Urothelium cell line (cell line): Measurements from ENCODE around the gene CCL28.
"Not testable (repeated sequence)": the region's sequence is repeated elsewhere in the genome, so short reads cannot be mapped to it uniquely, and the experiment has no call there.

ENCODE experiments used
- DNase-seq: peaks from one replicate; pipeline ENCODE4 v3.0.0; 2011; ENCODE audit warnings: low spot score, mixed read lengths
- FAIRE-seq: peaks from 2 replicates; lab custom pipeline; 2011; peaks lifted over from hg19 to GRCh38; lab: Jason Lieb, UNC

The CCL28 gene

DNA sequence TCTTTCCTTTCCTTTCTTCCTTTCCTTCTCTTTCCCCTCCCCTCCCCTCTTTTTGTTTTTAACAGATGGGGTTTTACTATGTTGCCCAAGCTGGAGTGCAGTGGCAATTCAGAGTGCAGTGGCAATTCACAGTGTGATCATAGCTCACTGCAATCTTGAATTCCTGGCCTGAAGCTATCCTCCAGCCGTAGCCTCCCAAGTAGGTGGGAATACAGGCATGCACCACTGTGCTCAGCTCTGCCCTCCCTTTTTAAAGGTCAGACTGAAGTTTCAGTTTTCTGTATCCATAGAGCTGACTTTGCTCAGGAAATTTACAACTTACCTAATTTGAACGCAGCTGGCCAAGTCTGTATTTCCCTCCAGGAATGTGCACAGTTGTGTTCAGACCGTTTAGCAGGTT lies 696 bp downstream of the CCL28 start:
- FAIRE-seq (no peak), DNase-seq (no peak)

DNA sequence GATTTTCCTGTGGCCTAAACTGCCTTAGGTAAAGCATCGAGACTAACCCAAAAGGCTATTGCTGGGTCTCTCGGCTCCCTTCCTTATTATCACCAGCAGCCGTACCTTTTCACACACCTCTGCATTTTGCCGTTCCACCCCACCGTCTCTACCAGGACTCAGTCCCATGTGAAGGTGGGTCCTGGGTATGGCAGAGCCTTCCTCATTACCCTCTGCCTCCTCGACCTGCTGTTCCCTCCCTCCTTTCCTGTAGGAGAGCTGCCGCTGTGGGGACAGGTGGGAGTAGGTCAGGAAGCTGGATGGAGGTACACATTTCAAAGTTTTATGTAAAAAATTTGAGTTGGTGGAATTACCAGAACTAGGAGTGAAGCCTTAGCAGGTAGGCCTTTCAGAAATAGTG lies 1.8 kb downstream of the CCL28 start:
- DNase-seq (no peak), FAIRE-seq (no peak)

DNA sequence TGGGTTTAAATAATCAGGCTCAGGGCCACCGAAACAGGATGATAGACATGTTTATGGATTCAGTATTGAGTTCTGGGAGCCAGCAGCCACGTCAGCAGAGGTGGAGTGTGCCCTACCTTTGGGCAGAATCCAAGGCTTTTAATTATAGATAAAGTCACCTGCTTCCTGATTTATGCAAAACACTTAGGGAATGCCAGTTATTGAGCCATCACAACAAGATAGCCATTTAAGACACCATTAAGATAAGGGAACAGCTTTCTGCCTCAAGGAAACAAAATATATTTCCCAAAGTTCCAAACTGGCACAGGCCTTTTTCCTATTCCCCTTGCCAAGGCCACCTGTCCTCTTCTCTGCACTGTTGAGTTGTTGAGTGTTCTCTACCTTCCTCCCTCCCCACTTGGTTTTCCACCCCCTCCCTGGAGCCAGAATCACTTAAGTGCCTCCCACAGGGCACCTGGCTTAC lies 2.4 kb downstream of the CCL28 start:
- DNase-seq (no peak), FAIRE-seq (no peak)

- not testable (repeated sequence) for FAIRE-seq, DNase-seq
These were observed 9.6 kb downstream of the CCL28 start for GRCh38 chr5:43402524-43403066.

DNA sequence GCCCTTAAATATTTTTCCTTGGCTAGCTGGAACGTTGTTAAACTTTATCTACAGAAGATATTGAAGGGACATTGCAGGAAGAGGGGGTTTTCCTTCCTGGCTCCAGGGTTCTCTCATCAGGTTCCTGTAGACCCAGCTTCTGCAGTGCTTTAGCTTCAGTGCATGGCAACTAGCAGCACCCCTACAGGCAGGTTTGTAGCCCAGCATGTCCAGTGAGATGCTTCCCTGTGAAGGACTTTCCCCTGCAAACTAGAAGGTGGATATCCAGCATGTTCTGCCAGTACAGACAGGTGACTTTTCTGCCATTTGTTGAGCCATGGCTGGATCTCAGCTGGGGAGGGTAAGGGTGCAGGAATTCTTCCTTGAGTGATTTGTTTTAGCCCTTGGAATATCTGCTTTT lies 10.4 kb downstream of the CCL28 start:
- no peak for FAIRE-seq
- peak; percentile 44 for DNase-seq

DNA sequence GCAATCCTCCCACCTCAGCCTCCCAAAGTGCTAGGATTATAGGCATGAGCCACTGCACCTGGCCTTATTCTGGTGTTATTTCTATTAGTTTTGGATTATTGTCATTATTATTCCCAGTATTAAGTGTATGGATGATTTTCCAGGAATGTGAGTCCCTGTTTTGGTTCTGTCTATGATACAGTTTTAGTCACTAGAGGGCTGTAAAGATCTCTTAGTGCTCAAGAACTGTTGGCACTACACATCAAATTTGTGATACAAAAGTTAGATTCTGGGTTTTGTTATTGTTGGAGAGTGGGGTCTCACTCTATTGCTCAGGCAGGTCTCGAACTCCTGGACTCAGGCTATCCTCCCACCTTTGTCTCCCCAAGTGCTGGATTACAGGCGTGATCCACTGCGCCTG lies 12.1 kb downstream of the CCL28 start:
- FAIRE-seq (no peak), DNase-seq (no peak)

GRCh38 chr5:43396762-43397304 lies 15.4 kb downstream of the CCL28 start:
- DNase-seq (peak; percentile 61), FAIRE-seq (no peak)

DNA sequence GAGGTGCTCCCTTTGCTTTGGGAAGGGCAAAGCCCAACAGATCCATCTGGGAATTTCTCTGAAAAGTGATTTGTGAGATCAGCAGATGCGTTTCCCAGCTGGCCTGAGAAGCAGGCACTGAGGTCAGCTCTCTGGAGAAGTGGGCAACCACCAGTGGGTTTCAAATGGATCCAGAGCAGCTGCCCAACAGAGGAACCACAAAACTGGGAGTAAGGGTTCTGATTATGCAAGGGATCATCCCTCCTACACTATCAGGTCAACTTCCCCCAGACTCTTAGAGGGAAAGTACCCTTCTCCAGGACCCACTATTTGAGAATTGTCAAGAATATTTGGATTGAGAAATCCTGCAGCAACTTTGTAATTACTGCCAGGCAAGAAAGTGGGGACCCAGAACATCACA lies 21.7 kb downstream of the CCL28 start:
- no peak for FAIRE-seq
- no peak for DNase-seq

GRCh38 chr5:43389679-43390329 lies 22.4 kb downstream of the CCL28 start:
- DNase-seq (peak; percentile 79), FAIRE-seq (no peak)

- FAIRE-seq, result no peak
- DNase-seq, result peak; percentile 68
These were observed 25.2 kb downstream of the CCL28 start for GRCh38 chr5:43386960-43387362.

DNA sequence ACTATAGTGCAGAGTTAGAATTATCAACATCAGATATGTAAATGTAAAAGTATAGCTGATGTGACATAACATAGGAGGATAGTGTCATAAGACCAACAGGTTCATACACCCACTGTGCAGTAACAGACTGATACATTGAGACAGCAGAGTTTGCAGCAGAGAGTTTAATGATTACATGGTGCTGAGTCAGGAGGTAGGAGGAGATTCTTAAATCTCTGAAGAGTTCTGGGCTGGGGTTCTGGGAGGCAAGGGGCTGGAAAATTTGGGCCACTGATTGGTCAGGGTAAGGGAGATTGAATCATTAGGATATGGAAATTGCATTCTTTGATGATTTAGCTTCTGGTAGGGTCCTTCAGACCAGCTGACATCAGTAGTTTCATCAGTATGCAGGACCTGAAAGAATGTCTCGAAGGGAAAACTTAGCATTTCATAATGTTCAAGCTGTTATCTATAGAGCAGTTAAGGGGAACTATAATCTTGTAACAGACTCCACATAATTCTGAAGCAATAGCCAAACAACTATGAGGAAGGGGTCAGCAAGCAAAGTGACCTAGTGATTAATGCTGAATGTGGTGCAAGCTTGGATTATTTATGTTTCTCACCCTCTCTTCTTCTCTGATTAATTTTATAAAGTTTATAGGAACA lies 35.6 kb downstream of the CCL28 start:
- FAIRE-seq (no peak), DNase-seq (no peak)

DNA sequence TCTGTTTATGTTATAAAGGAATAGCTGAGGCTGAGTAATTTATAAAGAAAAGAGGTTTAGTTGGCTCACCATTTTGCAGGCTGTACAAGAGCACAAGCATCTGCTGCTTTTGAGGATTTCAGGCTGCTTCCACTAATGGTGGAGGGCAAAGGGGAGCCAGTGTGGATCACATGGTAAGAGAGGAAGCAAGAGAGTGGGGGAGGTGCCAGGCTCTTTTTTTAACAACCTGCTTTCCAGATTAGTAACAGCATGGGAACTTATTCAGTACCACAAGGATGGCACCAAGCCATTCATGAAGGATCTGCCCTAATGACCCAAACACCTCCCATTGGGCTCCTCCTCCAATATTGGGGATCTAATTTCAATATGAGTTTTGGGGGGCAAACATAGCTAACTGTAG lies 40.4 kb downstream of the CCL28 start:
- no peak for FAIRE-seq
- no peak for DNase-seq

DNA sequence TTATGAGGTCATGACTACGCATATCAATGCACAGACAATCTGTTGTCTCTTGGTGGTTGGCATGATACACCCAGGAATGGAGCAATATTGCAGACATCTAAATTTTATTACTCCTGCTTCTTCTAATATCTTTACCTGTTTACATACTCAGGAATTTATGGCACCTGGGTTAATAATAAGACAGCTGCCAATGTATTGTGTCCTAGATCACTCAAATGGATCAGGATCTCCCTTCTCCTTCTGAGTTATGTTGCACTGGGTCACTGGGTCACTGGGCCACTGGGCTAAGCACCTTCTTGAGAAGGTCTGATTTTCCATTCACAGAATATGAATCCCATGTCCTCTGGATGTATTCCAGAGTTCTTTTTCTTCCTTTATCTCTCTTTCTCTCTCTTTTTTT lies 41.8 kb downstream of the CCL28 start:
- no peak for DNase-seq
- no peak for FAIRE-seq

- DNase-seq, result no peak
- FAIRE-seq, result no peak
These were observed 42.5 kb downstream of the CCL28 start for GRCh38 chr5:43369651-43370050.

DNA sequence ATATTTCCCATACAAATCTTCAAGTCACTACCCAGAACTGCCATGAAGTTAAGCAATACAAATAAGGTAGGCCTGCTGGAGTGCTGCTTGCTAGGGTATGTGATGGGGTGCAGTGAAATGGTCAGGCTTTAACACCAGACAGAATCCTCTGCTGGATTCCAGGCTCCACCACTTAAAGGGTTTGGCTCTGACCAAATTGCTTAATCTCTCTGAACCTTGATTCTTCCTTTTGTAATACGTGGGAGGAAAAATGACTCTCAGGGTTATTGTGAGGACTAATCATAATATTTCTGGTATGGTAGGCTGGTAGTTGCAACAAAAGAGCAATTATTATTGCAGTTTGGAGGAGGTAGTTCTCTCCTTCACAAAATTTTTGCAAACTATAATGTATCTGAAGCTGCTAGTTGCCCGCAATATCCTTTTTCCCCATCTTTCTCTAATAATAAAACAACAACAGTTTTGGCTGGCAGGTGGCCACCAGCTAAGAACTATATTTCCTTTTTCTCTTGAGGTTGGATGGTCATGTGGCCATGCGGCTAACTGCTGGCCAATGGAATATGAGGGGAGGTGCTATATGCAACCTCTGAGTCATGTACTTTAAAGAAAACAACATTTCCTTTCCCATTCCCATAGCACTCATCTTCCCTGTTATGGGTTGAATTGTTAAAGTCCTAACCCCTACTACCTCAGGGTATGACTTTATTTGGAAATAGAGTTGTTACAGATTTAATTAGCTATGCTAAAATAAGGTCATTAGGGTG lies 44.1 kb downstream of the CCL28 start:
- FAIRE-seq, result no peak
- DNase-seq, result no peak

- FAIRE-seq (no peak), DNase-seq (no peak)
These were observed 44.7 kb downstream of the CCL28 start for GRCh38 chr5:43367453-43367852.

DNA sequence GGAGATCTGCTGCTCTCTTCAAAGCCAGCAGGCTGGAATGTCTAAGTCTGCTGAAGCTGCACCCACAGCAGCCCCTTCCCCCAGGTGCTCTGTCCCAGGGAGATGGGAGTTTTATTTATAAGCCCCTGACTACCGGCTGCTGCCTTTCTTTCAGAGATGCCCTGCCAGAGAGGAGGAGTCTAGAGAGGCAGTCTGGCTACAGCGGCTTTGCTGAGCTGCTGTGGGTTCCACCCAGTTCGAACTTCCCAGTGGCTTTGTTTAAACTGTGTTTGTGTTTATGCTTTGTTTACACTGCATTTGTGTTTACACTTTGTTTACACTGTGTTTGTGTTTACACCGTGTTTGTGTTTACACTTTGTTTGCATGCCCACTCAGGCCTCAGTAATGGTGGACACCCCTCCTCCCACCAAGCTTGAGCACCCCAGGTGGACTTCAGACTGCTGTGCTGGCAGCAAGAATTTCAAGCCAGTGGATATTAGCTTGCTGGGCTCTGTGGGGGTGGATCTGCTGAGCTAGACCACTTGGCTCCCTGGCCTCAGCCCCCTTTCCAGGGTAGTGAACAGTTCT lies 45.4 kb downstream of the CCL28 start:
- DNase-seq, FAIRE-seq: not testable (repeated sequence)

DNA sequence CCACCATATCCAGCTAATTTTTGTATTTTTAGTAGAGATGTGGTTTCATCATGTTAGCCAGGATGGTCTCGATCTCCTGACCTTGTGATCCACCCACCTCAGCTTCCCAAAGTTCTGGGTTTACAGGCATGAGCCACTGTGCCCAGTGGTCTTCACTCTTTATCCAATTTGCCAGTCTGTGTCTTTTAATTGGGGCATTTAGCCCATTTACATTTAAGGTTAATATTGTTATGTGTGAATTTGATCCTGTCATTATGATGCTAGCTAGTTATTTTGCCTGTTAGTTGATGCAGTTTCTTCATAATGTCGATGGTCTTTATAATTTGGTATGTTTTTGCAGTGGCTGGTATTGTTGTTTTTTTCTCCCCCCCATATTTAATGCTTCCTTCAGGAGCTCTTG lies 47.0 kb downstream of the CCL28 start:
- not testable (repeated sequence) for DNase-seq, FAIRE-seq

GRCh38 chr5:43363445-43364152 lies 48.6 kb downstream of the CCL28 start:
- no peak for FAIRE-seq

GRCh38 chr5:43362725-43363435 lies 49.3 kb downstream of the CCL28 start:
- FAIRE-seq (no peak), DNase-seq (no peak)

More at GRCh38 chr5:43363445-43364152, 48.6 kb downstream of the CCL28 start:
- no peak for DNase-seq
